Hepatic stellate cell (primary cell): ENCODE results near the gene REEP1.

Source experiments
- DNase-seq: peaks from one replicate; pipeline ENCODE4 v3.0.0; 2011; ENCODE audit warnings: low spot score

Gene REEP1

DNA sequence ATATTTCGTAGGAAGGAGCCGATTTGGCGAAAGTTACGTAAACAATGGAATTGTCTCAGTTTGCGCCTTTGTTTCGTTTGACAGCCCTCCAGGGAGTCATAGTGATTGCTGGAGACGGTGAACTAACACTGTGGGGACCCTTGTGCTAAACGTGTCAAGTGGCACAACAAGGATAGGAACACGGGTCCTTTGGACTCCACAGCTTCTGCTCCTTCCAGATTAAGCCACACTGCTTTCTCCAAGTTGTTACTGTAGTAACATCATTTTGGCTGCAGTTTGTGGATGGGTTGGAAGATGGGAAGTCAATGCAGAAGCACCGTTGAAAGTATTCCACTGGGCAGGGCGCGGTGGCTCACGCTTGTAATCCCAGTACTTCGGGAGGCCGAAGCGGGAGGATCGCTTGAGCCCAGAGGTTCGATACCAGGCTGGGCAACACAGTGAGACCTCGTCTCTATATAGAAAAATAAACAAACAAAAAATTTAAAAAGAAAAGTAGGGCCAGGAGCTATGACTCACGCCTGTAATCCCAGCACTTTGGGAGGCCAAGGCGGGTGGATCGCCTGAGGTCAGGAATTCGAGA is 141.5 kb downstream of the REEP1 start:
- DNase-seq = no peak

DNA sequence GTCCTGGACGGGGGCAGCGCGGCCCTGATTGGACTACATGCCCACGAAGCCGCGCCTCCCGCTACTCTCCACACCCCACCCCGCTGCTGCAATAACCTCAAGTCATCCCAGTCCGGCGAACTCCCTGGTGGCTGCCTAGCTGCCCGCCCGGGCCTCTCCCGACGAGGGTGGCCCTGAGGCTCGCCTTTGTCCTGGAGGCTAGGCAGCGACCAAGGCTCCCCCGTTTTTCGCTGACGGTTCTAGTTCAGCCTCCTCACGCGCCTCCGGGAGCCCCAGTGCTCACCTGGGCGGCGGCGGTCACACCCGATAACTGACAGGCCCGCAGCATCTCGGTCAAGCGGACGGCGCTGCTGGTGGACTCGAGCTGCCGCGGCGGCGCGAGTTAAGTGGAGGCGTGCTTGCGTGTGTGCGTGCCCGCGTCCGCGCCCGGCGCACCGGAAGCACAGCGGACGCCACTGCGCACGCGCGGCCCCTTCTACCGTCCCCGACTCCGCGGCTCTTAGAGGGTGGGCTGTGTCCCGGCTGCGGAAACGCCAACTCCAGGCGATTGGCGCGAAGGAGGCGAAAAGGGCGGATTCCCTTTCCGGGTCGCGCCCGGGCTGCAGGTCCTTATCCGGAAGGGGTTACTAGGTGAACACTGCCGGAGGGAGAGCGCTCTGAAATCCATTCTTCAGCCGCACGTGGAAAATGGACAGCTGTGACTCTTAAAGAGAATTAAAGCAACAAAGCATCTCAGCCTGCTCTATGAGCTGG is 142.2 kb downstream of the REEP1 start, which contains the start of gene IMMT:
Gene IMMT, minus strand, starts transcription at position 408 of the 753 bp plus-strand sequence. Its CDS starts 80 bp downstream, at position 328.
- DNase-seq = peak; percentile 92

GRCh38 chr2:86194751-86195054 is 142.7 kb downstream of the REEP1 start:
- no peak for DNase-seq

DNA sequence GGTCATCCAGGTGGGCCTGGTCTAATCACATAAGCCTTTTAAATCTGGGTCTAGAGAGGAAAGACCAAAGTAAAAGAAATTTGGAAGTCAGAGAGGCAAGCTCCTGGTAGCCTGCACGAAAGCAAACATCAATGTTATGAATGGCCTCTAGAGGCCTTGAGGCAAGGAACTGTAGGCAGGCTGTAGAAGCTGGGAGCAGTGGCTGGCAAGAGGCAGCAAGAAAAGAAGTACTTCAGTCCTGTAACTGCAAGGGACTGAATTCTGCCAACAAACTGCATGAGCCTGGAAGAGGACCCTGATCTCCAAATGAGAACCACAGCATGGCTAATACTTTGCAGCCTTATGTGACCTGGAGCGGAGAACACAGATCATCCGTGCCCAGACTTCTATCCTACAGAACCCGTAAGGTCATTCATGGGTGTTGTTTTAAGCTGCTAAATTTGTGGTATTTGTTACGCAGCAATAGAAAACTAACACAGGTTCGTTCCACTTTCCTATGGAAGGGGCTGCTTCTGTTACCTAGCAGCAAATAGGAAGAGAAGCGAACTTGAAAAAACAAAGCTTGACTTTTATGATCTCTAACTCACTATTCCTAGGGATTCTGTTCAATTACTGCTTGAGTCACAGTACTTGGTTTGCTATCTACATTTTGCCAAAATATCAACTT is 143.4 kb downstream of the REEP1 start:
- no peak for DNase-seq

- no peak for DNase-seq
Measured at GRCh38 chr2:86189782-86190416, 147.5 kb downstream of the REEP1 start.

- no peak for DNase-seq
Measured at GRCh38 chr2:86186431-86186830, 151.0 kb downstream of the REEP1 start.

DNA sequence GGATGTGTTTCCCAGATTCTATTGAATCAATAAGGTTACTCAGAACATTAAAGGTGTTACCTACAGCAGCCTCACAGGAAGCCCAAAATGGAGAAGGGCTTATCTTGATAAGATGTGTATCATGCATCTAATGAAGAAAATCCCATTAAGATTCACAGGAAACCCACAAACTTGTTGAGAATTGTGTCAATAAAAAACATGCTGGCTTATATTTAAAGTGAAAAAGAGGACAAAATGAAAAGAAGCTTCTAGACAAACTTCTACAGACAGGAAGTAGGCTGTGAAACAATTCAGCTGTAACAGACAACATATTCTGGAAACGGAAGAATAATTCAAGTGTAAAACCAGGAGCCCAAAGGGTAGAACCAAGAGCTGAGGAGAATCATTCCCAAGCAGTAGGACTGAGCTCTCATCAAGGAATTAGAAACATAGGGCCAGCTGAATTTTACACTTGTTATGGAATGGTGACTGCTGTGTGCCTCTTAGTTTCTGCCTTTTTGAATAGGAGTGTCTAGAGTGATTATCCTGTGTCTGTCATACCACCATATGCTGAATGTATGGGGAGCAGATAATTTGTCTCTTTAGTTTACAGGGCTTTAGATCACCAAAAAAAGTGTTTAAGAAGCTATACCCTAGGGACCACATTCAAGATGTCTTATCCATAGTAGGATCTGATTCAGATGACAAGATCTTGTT is 151.8 kb downstream of the REEP1 start:
- no peak for DNase-seq

DNA sequence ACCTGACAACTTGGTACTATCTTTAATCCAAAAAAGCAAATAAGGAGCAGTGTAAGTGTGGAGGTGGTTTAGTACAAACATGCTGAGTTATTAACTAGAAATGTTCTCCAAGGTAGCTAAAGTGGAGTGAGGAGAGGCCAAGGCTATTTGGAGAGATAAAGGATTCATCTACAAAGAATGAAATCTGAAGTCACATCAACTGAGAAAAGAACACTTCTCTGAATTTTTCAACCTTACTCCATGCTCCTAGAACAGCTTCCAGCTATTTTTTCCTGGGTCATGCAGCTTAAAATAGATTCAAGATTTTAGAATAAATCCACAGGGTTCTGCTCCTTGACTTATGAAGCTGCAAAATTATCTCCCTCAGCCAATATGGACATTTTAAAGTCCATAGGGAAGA is 160.8 kb downstream of the REEP1 start:
- DNase-seq = no peak

GRCh38 chr2:86175828-86176227 is 161.6 kb downstream of the REEP1 start:
- DNase-seq = no peak

DNA sequence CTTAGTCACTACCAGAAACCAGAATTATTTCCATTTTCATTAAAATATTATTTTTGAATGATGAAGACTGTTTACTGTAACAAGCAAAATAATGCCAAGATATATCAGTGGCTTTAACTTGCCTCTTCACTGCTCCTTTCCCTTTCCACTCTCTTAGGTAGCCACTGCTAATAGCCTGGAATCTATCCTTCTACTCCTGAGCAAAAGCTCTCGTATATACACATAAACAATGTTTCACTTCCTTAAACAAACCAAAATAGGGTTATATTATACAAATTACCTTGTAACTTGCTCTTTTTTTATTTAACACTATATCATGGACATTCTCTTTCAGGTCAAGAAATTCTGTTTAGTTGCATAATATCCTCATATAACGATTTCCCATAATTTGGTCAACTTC is 163.0 kb downstream of the REEP1 start:
- DNase-seq = no peak

DNA sequence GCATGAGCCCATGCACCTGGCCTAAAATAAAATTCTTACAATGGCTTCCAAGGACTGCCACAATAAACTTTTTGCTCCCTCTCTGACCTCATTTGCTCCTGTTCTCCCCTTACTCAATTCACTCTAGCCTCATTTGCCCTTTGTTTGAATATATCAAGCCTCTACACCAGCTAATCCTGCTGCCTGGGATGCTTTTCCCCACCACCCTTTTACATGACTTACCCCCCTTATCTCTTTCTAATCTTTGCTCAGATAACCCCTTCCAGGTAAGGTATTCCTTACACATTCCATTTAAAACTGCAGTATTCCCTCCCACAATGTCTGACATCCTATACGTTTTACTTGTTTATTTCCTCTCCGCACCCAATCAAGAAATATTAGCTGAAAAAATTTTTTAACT is 164.8 kb downstream of the REEP1 start:
- no peak for DNase-seq

DNA sequence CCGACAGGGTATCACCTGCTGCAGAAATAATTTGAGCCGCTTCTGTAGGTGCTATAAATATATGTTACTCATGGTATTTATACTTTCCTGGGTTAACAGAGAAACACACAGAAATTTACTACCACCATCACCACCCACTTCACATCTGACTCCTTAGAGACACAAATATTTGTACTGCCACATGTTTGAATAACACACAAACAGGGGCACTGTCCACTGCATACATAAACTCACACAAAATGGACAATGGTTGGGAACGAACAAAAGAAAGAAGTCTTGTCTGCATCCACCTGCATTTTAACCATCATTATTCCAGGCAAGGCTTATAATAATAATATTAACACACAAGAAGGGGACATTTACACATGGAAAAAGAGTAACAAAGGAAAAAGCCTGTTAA is 166.1 kb downstream of the REEP1 start:
- DNase-seq = no peak

DNA sequence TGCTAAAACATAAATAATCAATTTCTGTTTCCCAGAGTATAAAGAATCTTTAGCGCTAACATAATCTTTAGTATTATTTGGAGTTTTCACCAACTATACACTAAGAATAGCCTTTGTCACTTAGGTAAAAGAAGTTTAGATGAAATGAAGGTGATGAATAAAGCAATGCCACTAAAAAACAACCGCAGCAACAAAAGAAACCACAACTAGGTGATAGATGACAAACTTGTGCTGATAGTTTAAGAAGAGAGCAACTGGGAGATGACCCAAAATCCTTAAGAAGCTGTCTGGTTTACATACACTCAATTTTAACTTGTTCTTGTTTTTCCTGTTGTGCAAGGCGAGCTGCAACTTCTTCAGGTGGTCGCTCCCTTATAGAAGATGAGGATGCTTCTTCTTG is 167.0 kb downstream of the REEP1 start:
- no peak for DNase-seq
